Stimulated activated CD4-positive, alpha-beta T cell treated with anti-CD3 and anti-CD28 coated beads, TNF-alpha, amount 100 ng/mL, for 4 hours (primary cell): ENCODE measurements around the gene RALGAPA2.
"Not testable (repeated sequence)": the region's sequence is repeated elsewhere in the genome, so short reads cannot be mapped to it uniquely, and the experiment has no call there.

Experiments used
- DNase-seq, 3 experiments: peaks; one replicate each; pipeline ENCODE4 v3.0.0-alpha.2; 2020; ENCODE audit warnings: low read depth in 3 of 3

Gene RALGAPA2

DNA sequence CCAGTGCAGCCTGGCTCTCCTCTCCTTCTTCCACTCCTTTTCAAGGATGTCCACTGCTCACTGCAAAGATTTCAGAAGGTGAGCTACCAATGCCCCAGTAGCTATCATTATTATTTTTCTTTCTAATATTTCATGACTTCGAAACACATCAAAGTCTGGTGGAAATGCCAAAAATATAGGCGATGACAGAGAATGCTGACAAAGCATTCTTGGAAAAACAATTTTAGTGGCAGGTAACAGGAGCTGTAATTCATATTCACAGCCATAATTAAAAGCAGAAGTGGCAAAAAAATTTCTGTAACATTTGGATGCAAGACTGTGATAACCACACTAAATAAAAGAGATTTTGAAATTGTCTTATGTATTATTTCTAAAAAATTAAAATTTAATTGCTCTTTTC is 133.6 kb downstream of the RALGAPA2 start:
- no peak for DNase-seq

DNA sequence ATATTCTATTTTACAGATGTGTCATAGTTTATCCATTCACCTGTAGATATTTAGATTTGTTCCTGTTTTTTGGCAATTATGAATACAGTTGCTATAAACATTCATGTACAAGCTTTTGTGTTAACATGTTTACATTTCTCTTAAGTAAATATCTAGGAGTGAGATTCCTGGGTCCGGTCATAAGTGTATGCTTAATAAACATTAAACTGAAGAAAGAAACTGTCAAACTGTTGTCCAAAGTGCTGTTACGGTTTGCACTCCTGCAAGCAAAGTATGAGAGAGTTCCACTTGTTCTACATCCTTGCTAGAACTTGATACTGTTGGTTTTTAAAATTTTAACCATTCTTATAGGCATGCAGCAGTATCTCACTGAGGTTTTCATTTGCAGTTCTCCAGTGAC is 138.6 kb downstream of the RALGAPA2 start:
- DNase-seq: no peak

DNA sequence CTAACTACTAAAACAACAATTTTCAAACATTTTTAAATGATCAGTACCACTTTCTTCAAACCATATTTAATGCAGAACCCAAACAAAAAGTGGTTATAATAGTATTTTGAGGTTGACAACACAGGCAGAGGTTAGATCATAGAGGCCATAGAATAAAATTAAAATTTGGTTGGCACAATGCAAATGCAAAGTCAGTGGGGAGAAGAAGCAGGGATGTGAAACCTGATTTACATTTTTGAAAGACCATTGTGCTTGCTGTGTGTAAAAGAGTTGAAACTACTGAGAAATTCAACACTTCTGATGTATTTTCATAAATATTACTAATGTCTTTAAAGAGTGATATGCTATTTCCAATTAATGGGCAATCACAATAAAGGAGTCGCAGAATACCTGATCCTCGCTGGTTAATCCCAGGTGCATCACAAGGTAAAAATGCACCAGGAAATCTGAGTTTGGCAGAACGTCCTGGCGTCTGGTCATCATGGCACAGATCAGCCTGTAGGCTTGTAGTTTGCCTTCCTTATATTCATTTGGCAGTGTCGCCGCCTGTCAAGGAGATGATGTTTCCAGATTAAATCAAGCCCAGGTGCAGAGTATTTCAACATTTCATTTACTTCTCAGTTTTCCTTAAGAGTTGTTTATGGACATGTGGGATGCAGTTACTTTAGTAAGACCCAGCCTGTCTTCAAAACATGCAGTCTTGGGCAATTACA is 141.2 kb downstream of the RALGAPA2 start:
- DNase-seq: no peak

DNA sequence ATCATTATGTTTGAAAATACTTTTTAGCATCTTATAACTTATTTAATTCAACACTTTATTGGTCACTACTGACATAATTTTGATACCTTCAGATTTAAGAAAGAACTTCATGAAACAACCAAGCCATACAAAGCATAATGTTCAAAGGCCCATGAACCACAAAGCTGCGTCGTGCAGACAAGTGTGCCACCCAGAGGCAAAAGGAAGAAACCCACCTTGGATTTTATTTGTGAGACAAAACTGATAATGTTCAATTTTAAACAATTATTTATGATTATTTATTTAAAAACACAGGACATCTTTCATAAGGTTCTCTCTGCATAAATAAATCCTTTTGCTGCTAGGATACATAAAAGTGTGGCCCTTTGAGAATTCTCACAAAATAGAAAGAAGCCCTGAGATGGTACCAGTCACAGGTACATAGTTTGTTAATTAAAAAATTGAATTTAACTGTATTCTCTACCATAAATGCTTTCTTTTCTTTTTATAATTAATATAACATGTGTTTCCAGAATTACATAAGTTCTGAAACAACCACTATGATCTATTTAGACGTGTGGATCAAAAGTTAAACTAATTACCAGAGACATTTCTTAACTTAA is 143.7 kb downstream of the RALGAPA2 start:
- DNase-seq: no peak

DNA sequence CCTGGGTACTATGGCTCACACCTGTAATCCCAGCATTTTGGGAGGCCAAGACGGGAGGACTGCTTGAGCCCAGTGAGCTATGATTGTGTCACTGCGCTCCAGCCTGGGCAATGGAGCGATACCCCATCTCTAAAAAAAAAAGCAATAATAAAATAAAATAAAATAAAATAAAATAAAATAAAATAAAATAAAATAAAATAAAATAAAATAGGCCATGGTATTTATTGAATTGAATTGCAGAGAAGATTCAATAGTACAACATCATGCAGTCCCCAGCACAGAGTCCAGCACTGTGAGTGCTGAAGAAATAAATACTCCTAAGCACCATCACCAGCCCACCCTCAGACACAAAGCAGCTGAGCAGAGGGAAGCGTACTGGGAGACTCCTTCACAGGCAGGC is 144.7 kb downstream of the RALGAPA2 start:
- no peak for DNase-seq

DNA sequence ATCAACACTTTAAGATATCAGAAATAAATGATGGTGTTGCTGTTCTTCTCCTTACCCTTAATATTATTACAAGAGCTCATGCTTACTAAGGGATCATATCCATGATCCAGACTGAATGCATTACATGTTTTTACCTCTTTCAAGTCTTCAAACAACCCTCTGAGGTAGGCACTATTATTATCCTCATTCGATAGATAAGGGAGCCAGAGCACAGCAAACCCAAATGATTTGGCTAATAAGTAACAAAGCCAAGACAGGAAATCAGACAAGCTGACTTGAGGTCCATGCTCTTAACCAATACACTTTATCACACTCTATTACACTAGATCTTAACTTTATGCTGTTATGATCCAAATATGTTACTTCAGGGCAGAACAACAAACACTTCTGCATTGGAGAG is 145.9 kb downstream of the RALGAPA2 start:
- DNase-seq: no peak

DNA sequence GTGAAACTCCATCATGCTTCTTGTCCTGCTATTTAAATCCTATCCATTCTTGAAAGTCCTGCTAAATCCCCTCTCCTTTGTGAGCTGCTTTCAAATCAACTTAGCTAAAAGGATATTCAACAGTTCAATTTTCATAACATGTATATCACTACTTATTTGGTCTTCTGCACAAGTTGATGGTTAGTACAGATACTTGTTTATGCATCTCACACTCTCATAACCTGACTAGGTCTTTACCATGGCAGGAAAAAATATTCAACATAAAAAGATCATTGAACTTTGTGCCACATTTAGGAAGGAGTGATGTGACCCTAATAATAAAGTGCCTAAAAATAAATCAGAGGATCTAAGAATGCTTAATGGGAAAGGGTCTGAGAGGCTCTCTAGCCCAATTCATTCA is 148.2 kb downstream of the RALGAPA2 start:
- DNase-seq: no peak

DNA sequence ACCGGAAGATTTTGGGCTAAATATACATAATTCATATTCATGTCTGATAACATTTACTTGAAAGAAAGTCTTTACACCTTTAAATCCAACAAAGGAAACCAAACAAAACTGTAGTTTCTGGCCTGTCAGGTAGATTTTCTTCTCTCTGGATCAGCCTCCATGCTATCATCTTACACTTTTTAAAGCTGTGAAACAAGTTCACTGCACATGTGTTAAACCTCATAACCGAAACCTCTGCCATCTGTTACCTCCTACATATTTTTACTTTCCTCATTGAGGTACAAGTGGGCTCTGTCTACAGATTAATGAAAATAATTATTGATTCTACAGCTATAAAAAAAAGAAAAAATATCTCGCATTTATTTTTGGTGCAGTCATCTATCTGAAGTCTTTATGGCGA is 149.9 kb downstream of the RALGAPA2 start:
- DNase-seq: no peak

DNA sequence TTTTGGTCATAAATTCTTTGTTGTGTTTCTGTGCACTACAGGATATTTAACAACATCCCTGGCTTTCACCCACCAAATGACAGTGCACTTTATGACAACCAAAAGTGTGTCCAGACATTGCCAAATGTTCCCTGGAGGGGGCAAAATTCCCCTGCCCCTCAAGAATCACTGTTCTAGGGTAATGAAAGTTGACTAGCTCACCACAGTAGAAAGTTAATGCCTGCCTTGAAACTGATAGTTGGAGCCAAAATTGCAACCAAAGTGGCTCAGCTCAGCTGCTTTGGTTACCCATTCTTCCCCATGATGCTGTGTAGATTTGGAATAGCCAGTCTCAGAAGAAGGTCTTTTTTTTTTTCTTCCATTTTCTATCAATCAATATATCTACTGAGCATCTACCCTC is 150.6 kb downstream of the RALGAPA2 start:
- DNase-seq: no peak

DNA sequence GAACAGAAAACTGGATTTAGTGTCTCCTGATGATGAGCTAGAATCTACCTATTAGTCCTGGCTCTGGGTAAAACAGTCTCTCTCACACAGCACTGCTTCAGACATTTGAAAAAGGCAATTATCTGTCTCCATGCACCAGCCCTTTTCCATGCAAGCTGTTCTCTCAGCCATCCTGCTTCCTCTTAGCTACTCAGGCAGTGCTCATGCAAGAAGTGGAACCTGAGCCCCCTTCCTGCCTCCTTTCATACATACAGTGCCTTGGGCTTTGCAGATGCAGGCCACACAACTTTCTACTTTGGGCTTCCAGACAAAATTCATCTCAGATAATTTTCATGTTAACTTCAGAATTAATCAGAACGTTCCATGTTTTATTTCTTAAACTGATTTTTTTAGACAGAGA is 151.3 kb downstream of the RALGAPA2 start:
- no peak for DNase-seq

DNA sequence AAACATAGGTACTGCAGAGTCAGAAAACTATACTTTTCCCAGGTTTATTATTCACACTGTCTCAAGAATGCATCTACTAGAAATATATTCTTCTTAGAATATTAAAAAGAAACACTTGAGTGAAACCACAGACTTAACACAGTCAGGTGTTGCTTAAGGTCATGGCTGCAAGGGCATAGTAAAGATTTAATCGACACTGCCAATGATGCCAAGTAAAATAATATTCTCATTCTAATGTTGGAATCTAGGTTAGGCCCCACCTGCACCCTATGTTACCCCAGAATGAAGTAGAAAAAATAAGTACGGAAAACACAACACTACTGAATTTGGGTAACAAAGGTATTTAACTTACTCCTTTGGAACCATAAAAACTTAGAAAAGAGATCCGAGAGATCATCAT is 155.0 kb downstream of the RALGAPA2 start:
- no peak for DNase-seq

DNA sequence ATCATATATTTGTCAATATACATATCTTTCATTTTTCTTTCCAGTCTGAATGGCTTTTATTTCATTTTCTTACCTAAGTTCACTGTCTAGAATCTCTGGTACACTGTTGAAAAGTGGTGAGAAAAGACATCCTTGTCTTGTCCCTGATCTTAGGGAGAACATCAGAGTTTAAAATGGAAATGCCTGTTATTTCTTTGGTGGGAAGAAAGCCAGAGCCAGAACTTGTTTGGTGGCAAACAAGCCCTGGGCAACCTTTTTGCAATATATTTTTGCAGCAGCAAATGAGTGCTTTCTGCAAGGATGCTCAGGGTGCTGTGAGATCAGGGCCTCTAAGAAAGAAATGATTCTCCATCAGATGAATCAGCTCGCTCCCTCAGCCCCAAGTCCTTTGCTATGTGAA is 156.6 kb downstream of the RALGAPA2 start:
- DNase-seq: no peak

DNA sequence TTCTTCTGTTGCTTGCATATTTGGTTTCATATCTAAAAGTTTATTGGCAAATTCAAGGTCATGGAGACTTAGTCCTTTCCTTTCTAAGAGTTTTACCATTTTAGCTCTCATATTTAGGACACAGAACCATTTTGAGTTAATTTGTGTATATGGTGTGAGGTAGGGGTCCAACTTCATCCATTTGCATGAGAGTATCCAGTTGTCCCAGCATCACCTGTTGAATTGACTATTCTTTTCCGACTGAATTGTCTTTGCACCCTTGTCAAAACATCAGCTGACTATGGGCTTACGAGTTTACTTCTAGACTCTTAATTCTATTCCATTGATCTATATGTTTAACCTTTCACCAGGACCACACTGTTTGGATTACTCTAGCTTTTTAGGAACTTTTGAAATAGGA is 157.5 kb downstream of the RALGAPA2 start:
- DNase-seq: no peak

DNA sequence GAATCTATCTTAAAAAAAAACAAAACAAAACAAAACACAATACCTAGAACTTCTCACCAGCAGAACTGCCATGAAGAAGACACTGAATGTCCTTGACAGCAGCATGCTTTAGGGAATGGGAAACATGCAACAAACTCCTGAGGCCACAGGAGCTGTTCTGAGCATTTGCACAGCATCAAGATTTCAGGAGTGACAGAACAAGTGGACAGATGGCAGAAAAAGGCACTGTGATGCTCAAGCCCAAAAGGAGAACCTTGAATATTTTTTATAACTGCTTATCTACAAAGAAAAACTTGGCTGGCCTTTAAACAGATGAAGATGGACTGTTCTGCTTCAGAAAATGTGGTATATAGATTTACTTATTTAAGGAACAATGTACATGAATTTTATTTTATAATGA is 158.9 kb downstream of the RALGAPA2 start:
- no peak for DNase-seq

DNA sequence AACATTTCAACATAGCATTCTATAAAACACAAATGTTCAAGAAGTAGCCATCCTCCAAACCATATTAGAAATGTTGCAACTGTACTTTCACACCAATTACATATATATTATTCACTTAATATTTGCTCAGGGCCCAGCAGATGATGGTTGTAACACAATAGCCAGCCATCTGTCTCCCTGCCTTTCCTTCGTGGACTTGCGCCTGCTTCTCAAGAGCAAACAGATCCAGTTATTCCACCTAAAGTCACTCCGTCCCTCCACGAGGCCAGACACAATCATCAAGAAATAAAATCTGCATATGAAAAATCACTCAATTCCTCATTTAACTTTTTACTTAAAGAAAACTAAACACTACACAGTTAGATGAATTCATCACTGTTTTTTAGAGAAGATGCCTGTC is 160.4 kb downstream of the RALGAPA2 start:
- DNase-seq: no peak

DNA sequence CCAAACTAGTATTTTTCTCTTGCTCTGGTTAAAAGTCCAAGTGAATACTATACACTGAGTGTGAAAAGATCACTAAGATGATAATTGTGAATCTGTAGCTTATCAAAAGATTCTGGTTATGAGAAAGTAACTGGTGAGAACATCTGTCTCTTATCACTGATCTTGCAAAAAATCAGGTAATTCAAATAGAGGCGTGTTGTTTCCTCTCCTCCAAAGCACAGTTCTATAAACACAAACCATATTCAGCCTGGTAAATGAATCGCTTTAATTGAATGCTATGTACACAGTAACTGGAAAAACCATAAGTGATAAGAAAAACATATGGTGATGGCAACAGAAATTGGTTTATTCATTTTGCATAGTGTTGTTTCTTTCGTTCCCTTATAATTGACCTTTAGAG is 161.0 kb downstream of the RALGAPA2 start:
- DNase-seq: no peak

DNA sequence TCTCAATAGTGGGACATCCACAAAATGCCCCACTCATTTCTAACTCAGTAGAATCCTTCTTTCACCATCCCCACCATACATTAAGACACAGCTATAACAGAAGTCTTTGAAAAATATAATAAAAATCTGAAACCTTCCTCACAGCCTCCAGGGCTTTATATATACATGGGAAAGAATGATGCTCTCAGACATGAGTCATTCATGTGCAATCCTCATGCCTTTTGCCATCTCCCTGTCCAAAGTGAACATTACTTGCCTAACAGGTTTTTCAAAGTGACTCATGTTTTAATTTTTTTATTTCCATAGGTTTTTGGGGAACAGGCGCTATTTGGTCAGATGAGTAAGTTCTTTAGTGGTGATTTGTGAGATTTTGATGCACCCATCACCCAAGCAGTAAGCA is 162.7 kb downstream of the RALGAPA2 start:
- DNase-seq: no peak

DNA sequence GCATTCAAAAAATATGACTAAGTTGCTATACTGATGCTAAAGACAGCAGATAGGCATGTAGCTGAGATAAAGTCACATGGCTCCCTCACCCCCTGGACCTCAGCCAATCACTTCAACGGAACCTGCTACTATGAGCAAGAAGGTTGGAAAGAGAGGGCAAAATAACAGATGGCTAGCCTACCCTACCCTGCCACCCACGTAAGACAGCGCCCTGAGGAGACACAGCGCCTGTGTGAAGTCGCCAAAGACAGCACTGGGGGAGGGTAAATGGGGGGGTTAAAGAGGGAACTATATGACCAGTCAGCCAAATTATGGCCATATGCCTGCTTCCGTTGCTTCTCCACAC is 163.2 kb downstream of the RALGAPA2 start:
- DNase-seq: no peak

DNA sequence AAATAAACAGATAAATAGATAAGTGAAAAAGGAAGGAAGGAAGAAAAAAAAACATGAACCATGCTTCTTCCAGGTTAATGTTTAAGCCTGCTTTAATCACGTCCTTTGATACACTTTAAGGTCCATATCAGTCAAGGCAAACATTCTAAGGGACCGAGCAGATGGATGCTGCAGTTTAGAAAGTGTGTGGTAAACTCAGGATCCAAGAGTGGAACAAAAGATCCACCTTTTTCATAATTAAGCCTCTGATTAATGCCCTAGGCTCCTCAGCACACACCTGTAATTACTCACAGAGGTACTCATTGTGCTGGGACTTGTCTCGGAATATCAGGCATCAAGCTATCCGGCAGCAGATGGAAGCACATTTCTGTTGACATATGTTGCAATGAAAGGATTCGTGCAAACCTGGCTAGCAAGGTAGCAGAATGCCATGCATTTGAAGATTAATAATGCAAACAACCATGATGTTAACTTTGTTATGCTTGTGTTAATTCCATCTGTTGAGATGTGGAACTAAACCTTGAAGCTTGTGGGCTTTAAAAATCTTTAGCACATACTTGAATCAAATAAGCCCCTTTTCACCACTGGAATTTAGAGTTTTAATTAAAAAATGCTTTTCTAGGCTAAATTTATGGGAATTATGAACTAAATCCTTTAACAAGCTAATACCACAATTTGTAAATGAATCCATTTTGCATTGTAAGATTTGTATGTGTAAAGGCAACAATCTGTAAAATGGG is 163.7 kb downstream of the RALGAPA2 start:
- DNase-seq: no peak

DNA sequence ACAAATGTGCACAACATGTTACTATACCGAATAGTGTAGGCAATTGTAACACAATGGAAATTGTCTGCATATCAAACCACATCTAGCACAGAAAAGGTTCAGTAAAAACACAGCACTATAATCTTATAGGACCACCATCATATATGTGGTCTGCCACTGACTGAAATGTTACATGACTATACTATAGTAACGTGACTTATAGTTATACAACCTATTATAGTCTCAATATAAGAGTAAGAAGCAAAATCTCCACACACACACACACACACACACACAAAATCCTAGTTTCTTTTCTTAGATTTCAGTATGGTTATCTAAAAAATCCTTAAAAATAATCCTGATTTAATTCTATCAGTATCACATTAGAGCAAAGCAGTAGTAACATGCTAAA is 164.6 kb downstream of the RALGAPA2 start:
- no peak for DNase-seq

DNA sequence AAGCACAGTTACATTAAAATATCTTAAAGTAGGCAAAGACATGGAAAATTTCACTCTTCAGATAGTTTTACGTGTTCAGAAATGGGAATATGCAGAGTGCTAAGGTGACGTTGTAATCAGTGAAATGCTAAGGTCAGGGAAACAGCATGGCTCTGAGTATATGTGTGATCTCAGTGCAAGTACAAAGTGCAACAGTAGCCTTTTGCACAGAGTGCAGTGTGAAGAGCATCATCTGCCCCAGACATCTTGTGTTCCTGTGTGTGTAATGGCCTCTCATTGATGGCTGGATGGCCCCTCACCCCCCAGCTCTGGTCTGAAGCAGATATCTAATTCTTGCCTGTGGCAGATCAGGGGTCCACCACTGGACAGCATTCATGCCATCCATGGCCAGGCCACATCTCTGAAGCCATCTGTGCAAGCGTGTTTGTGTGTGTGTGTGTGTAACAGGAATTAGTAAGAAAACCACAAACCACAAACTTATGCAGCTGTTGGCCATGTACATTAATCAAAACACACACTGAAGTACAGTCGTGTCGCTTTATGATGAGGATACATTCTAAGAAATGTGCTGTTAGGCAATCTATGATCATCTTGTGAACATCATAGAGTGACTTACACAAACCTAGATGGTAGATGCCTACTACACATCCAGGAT is 165.1 kb downstream of the RALGAPA2 start:
- no peak for DNase-seq

DNA sequence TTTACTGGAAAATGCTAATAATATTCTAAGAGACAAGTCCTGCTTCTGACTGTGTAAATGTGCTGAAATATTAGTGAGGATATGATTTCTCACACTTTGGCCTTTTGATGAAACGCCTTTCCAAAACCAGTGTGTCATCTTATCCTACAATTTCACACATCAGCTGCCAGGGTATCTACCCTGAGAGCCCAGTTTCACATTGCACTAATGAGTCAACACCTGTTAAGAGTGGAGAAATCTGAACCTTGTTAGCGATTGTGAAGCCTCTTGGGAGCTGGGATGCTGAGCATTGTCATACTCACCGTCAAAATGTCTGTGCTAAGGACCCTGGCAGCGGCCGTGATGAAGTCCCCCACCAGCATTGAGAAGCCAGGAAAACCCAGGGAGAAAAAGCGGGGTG is 166.0 kb downstream of the RALGAPA2 start:
- DNase-seq: no peak

DNA sequence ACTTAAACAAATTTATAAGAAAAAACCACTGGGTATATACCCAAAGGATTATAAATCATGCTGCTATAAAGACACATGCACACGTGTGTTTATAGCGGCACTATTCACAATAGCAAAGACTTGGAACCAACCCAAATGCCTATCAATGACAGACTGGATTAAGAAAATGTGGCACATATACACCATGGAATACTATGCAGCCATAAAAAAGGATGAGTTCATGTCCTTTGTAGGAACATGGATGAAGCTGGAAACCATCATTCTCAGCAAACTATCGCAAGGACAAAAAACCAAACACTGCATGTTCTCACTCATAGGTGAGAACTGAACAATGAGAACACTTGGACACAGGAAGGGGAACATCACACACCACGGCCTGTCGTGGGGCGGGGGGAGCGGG is 169.1 kb downstream of the RALGAPA2 start:
- DNase-seq: not testable (repeated sequence)
